ENCODE results near the gene CARS2. TPM values are rescaled to one million over a fixed set of nuclear protein-coding genes. Genes with fewer than 3 reads are reported as not detected.
"Not testable (repeated sequence)": the region's sequence is repeated elsewhere in the genome, so short reads cannot be mapped to it uniquely, and the experiment has no call there.

The CARS2 gene
- total RNA-seq, 1 donor from 2014 or later, result 41.0 TPM

GRCh38 chr13:110734561-110734960 is 28.6 kb upstream of the CARS2 start:
- H3K4me3 ChIP-seq, result no peak overlapping the region
- H3K27me3 ChIP-seq, result no peaks in the 10 kb centered on the region
- TF ChIP-seq, protein P1, sequence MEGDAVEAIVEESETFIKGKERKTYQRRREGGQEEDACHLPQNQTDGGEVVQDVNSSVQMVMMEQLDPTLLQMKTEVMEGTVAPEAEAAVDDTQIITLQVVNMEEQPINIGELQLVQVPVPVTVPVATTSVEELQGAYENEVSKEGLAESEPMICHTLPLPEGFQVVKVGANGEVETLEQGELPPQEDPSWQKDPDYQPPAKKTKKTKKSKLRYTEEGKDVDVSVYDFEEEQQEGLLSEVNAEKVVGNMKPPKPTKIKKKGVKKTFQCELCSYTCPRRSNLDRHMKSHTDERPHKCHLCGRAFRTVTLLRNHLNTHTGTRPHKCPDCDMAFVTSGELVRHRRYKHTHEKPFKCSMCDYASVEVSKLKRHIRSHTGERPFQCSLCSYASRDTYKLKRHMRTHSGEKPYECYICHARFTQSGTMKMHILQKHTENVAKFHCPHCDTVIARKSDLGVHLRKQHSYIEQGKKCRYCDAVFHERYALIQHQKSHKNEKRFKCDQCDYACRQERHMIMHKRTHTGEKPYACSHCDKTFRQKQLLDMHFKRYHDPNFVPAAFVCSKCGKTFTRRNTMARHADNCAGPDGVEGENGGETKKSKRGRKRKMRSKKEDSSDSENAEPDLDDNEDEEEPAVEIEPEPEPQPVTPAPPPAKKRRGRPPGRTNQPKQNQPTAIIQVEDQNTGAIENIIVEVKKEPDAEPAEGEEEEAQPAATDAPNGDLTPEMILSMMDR (IDR thresholded peaks at IDR 0.05), result no peak
- H3K9me3 ChIP-seq, result no peaks in the 10 kb centered on the region
- DNase-seq (ENCODE audit: low spot score in 2 of 2), result no peak
- no peak overlapping the region for H3K27ac ChIP-seq
- H3K4me1 ChIP-seq, result no peaks in the 10 kb centered on the region
- H3K36me3 ChIP-seq, result no peaks in the 10 kb centered on the region
- intact Hi-C loops (cut with DNase I), result no loop called here

DNA sequence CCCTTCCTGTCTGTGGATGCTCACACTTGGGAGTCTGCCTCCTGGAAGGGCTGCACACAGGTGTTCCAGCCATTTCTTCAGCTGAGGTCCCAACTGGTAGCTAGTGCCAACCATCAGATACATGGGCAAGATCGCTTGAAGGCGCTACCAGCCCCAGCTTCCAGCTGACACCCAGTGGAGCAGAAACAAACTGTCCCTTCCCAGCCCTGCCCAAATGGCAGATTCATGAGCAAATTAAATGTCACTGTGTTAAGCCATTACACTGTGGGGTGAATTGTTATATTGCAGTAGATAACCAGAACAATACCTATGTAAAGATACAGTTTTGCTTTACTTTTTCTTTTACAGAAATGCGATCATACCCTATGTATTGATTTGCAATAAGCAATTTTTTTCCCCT is 25.2 kb upstream of the CARS2 start:
- no peaks in the 10 kb centered on the region for H3K9me3 ChIP-seq
- H3K4me3 ChIP-seq, result no peak overlapping the region
- H3K36me3 ChIP-seq, result no peaks in the 10 kb centered on the region
- no peaks in the 10 kb centered on the region for H3K4me1 ChIP-seq
- DNase-seq (ENCODE audit: low spot score in 2 of 2), result no peak
- H3K27ac ChIP-seq, result no peak overlapping the region
- TF ChIP-seq, protein P1 (IDR thresholded peaks at IDR 0.05), result no peak
- H3K27me3 ChIP-seq, result no peaks in the 10 kb centered on the region
- intact Hi-C loops (cut with DNase I), result no loop called here

DNA sequence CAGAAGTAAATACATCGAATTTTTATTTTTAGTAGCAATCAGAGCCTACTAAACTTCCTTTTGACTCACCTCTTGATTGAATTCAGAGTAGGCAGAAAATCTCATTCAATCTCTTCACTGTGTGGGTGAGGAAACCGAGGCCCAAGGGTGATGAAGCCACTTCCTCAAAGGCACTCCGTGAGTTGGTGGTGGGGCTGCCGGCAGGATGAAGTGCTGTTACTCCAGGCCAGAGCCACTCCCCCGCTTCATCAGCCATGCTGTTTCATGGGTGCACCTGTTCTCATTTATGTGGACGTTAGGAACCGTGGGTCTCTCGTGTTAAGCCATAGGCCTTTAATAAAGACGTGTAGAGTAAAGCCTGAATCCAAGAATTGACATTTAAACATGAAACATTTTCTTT is 20.8 kb upstream of the CARS2 start:
- TF ChIP-seq, protein P1 (IDR thresholded peaks at IDR 0.05), result no peak
- Histone ChIP-seq H3K36me3 (peaks cover 0 to 3% of the 10 kb centered on the region in 2 donors), H3K4me3 (no peak overlapping the region), H3K9me3 (no peaks in the 10 kb centered on the region), H3K27ac (no peak overlapping the region), H3K4me1 (no peaks in the 10 kb centered on the region), H3K27me3 (no peaks in the 10 kb centered on the region)
- intact Hi-C loops (cut with DNase I), result no loop called here
- DNase-seq (ENCODE audit: low spot score in 2 of 2), result no peak

GRCh38 chr13:110726153-110726552 is 20.2 kb upstream of the CARS2 start:
- H3K27me3 ChIP-seq; intact Hi-C loops (cut with DNase I); H3K9me3 ChIP-seq; H3K4me1 ChIP-seq; H3K4me3 ChIP-seq; DNase-seq (ENCODE audit: low spot score in 2 of 2); H3K36me3 ChIP-seq; H3K27ac ChIP-seq: not testable (repeated sequence)

DNA sequence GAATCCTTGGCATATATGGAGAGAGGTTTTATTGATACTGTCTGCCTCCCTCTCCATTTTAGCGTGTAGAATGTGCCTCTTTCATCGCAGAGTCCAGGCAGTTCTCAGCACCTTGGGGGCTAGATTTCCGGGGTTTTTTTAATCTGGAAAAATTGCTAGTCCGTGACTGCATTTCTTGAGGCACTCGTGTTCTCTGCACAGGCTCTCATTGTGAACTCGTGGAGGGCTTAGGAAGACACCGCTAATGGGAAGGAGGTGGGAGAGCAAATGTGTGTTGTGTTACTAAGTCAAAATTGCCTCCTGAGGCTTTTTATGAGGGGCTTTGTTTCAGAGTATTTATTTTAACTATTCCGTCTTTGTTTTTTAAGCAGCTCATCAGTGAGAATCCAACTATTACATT is 17.7 kb upstream of the CARS2 start:
- no peak for DNase-seq (ENCODE audit: low spot score in 2 of 2)
- Histone ChIP-seq H3K27ac (no peak overlapping the region), H3K27me3 (no peaks in the 10 kb centered on the region), H3K4me1 (no peaks in the 10 kb centered on the region), H3K4me3 (no peak overlapping the region), H3K9me3 (no peaks in the 10 kb centered on the region), H3K36me3 (peaks cover 9 to 11% of the 10 kb centered on the region in 2 donors)
- TF ChIP-seq, protein P1 (IDR thresholded peaks at IDR 0.05), result no peak
- intact Hi-C loops (cut with DNase I), result no loop called here

DNA sequence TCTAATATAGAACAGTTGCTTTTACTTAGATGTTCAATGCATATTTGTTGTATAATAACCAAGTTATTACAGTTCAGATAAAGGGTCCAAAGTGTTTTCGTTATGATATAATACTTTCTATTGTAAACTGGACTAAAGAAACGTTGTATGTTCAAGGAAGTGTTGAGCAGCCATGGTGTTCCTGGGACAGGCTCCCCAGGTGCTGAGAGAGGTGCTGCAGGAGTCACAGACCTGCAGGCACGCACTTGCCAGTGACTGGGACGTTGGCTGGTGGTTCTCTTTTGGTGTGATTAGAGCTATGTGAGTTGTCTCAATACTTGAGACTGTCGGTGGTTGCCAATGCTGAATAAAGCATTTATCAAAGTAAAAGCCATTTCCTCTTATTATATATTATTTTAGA is 17.1 kb upstream of the CARS2 start:
- H3K4me1 ChIP-seq, result peaks cover 0 to 3% of the 10 kb centered on the region in 2 donors
- H3K27me3 ChIP-seq, result no peaks in the 10 kb centered on the region
- no peak overlapping the region for H3K4me3 ChIP-seq
- TF ChIP-seq, protein P1 (IDR thresholded peaks at IDR 0.05), result no peak
- no peaks in the 10 kb centered on the region for H3K9me3 ChIP-seq
- H3K27ac ChIP-seq, result no peak overlapping the region
- intact Hi-C loops (cut with DNase I), result no loop called here
- H3K36me3 ChIP-seq, result peaks cover 9 to 11% of the 10 kb centered on the region in 2 donors
- no peak for DNase-seq (ENCODE audit: low spot score in 2 of 2)
